ENCODE results near the gene CMTM5. TPM values are rescaled to one million over a fixed set of nuclear protein-coding genes. Genes with fewer than 3 reads are reported as not detected.
"Not testable (repeated sequence)": the region's sequence is repeated elsewhere in the genome, so short reads cannot be mapped to it uniquely, and the experiment has no call there.

Gene CMTM5
- total RNA-seq, 3 donors from 2014 or later (not counting 1 experiment from before 2014, with no cell fraction given), result 2.9 to 4.5 TPM; not detected in 1

DNA sequence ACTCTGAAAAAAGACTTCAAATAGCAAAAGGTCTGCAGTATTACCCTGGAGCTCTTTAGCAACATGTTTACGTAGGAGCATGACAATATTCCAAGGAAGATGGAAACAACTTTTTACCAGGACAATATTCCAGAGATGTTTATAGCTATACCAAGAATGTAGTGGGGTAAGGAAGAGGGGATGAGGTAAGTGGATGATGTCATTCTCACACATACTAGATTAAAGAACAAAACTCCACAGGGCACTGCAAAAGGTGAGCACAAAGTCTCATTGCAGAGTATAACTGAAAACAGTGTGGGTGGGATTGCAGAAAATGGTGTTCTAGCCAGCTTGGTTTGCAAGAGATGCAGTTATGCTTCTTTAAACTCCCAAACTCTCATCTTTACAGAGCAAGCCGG is 8.4 kb downstream of the CMTM5 start:
- intact Hi-C loops (cut with micrococcal nuclease), result no loop called here
- Histone ChIP-seq H3K4me1 (ENCODE audit: control insufficient read depth, insufficient read depth, low read length) (no peaks in the 10 kb centered on the region), H3K36me3 (ENCODE audit: control insufficient read depth, insufficient read depth, low read length) (no peaks in the 10 kb centered on the region), H3K27ac (ENCODE audit: low read length) (no peak overlapping the region), H3K27me3 (ENCODE audit: control insufficient read depth, insufficient read depth, low read length) (no peaks in the 10 kb centered on the region), H3K9me3 (ENCODE audit: control insufficient read depth, insufficient read depth, low read length) (no peaks in the 10 kb centered on the region), H3K4me3 (ENCODE audit: low read length) (no peak overlapping the region)
- no peak overlapping the region for H3K27ac Mint-ChIP-seq
- no peaks in the 10 kb centered on the region for H3K36me3 Mint-ChIP-seq
- no peak overlapping the region for H3K4me3 Mint-ChIP-seq
- no peak for ATAC-seq
- H3K9me3 Mint-ChIP-seq, result no peaks in the 10 kb centered on the region
- H3K27me3 Mint-ChIP-seq (ENCODE audit: low read depth in 2 of 2), result peaks cover 0 to 9% of the 10 kb centered on the region in 2 donors
- TF ChIP-seq, protein P1, sequence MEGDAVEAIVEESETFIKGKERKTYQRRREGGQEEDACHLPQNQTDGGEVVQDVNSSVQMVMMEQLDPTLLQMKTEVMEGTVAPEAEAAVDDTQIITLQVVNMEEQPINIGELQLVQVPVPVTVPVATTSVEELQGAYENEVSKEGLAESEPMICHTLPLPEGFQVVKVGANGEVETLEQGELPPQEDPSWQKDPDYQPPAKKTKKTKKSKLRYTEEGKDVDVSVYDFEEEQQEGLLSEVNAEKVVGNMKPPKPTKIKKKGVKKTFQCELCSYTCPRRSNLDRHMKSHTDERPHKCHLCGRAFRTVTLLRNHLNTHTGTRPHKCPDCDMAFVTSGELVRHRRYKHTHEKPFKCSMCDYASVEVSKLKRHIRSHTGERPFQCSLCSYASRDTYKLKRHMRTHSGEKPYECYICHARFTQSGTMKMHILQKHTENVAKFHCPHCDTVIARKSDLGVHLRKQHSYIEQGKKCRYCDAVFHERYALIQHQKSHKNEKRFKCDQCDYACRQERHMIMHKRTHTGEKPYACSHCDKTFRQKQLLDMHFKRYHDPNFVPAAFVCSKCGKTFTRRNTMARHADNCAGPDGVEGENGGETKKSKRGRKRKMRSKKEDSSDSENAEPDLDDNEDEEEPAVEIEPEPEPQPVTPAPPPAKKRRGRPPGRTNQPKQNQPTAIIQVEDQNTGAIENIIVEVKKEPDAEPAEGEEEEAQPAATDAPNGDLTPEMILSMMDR (IDR thresholded peaks at IDR 0.05), result no peak
- WGBS (ENCODE audit: insufficient coverage), result 95% methylated on average over 2 of the region's 2 CpGs
- DNase-seq, result no peak
- no peaks in the 10 kb centered on the region for H3K4me1 Mint-ChIP-seq

DNA sequence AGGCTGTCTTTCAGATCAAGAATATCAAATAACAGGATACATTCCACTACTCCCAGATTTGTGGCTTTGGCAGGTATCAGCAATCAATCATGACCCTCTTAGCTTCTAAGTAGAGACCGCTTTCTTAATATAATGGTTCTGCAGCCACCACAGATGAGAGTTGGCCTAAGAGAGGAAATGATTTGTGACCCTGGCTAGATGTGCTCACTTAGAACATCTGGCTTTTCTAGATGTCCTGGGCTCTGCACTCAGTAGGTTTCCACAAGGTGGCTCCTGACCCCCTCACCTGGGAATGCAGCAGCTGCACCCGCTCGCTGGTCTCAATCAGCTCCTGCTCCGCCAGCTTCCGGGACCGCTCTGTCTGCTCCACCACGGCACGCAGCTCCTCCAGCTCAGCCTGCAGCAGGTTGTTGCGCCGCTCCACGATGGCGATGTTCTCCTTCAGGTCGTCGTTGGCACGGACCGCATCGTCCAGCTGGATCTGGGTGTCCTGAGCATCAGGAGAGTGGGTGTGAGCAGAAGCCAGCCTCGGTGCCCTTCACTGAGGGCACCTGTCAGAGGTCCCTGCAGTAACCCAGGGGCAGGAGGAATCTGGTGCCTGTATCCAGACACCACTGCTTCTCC is 8.9 kb downstream of the CMTM5 start:
- no peaks in the 10 kb centered on the region for H3K27me3 ChIP-seq (ENCODE audit: control insufficient read depth, insufficient read depth, low read length)
- no peaks in the 10 kb centered on the region for H3K4me1 Mint-ChIP-seq
- H3K27ac ChIP-seq (ENCODE audit: low read length), result no peak overlapping the region
- H3K36me3 Mint-ChIP-seq, result no peaks in the 10 kb centered on the region
- no peaks in the 10 kb centered on the region for H3K36me3 ChIP-seq (ENCODE audit: control insufficient read depth, insufficient read depth, low read length)
- DNase-seq (no peak), ATAC-seq (no peak)
- no peaks in the 10 kb centered on the region for H3K4me1 ChIP-seq (ENCODE audit: control insufficient read depth, insufficient read depth, low read length)
- TF ChIP-seq, protein P1 (IDR thresholded peaks at IDR 0.05), result no peak
- H3K27me3 Mint-ChIP-seq (ENCODE audit: low read depth in 2 of 2), result peaks cover 0 to 9% of the 10 kb centered on the region in 2 donors
- no peak overlapping the region for H3K27ac Mint-ChIP-seq
- 93% methylated on average over 18 of the region's 18 CpGs for WGBS (ENCODE audit: insufficient coverage)
- H3K9me3 Mint-ChIP-seq, result no peaks in the 10 kb centered on the region
- no peaks in the 10 kb centered on the region for H3K9me3 ChIP-seq (ENCODE audit: control insufficient read depth, insufficient read depth, low read length)
- H3K4me3 Mint-ChIP-seq, result no peak overlapping the region
- intact Hi-C loops (cut with micrococcal nuclease), result no loop called here
- no peak overlapping the region for H3K4me3 ChIP-seq (ENCODE audit: low read length)

DNA sequence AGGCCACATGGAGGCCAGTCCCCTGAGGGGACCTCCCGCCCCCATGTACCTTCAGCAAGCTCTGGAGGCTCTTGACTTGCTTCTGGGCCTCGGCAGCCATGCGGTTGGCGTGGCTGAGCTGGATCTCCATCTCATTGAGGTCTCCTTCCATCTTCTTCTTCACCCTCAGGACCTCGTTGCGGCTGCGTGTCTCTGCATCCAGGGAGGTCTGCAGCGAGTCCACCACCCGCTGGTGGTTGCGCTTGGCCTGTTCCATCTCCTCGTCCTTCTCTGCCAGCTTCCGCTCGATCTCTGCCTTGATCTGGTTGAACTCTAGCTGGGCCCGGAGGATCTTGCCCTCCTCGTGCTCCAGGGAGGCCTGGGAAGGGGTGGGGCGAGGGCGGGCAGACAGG is 9.4 kb downstream of the CMTM5 start:
- H3K27me3 ChIP-seq (ENCODE audit: control insufficient read depth, insufficient read depth, low read length); ATAC-seq; H3K4me3 Mint-ChIP-seq; H3K9me3 ChIP-seq (ENCODE audit: control insufficient read depth, insufficient read depth, low read length); H3K27ac ChIP-seq (ENCODE audit: low read length); H3K4me1 ChIP-seq (ENCODE audit: control insufficient read depth, insufficient read depth, low read length); H3K4me3 ChIP-seq (ENCODE audit: low read length); DNase-seq; H3K36me3 ChIP-seq (ENCODE audit: control insufficient read depth, insufficient read depth, low read length); H3K4me1 Mint-ChIP-seq; H3K27ac Mint-ChIP-seq; intact Hi-C loops (cut with micrococcal nuclease); H3K36me3 Mint-ChIP-seq; H3K9me3 Mint-ChIP-seq; H3K27me3 Mint-ChIP-seq (ENCODE audit: low read depth in 2 of 2): not testable (repeated sequence)
- WGBS (ENCODE audit: insufficient coverage), result 84% methylated on average over 17 of the region's 17 CpGs

DNA sequence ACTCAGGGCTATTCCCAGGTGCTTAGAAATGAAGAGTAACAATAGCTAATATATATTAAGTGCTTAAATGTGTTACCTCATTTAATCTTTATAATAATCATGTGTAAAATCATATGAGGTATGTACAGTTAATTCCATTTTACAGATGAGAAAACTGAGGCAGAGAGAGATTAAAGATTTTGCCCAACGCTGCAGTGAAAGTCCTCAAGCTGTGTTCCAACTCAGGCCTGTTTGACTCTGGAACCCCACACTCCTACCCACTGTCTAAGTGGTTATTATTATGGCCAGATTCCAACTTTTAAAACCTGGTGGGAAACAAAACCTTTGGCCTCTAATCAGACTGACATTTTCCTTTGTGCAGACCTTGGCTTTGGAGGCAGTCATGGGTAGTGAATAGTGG is 10.2 kb downstream of the CMTM5 start:
- H3K36me3 ChIP-seq (ENCODE audit: control insufficient read depth, insufficient read depth, low read length), result no peaks in the 10 kb centered on the region
- no peak overlapping the region for H3K4me3 ChIP-seq (ENCODE audit: low read length)
- no CpG with 5 or more reads among the region's 1 CpG for WGBS (ENCODE audit: insufficient coverage)
- Mint-ChIP-seq H3K27ac (no peak overlapping the region), H3K36me3 (no peaks in the 10 kb centered on the region), H3K4me1 (no peaks in the 10 kb centered on the region), H3K4me3 (no peak overlapping the region), H3K27me3 (ENCODE audit: low read depth in 2 of 2) (peaks cover 0 to 9% of the 10 kb centered on the region in 2 donors), H3K9me3 (no peaks in the 10 kb centered on the region)
- ATAC-seq, result no peak
- TF ChIP-seq, protein P1 (IDR thresholded peaks at IDR 0.05), result no peak
- no peaks in the 10 kb centered on the region for H3K27me3 ChIP-seq (ENCODE audit: control insufficient read depth, insufficient read depth, low read length)
- intact Hi-C loops (cut with micrococcal nuclease), result no loop called here
- no peaks in the 10 kb centered on the region for H3K9me3 ChIP-seq (ENCODE audit: control insufficient read depth, insufficient read depth, low read length)
- no peak overlapping the region for H3K27ac ChIP-seq (ENCODE audit: low read length)
- DNase-seq, result no peak
- no peaks in the 10 kb centered on the region for H3K4me1 ChIP-seq (ENCODE audit: control insufficient read depth, insufficient read depth, low read length)
